OCI-LY1 (cell line): ENCODE measurements around the gene STPG1.

Source experiments
- H2AFZ ChIP-seq: fragments of 200-600 bp; sonication (generic), shearing (Covaris generic); 2 replicates; pipeline ENCODE4 v1.6.0; 2014; ENCODE audit warnings: antibody characterized with exemption, mild to moderate bottlenecking, low read length
- H3F3A ChIP-seq: fragments of 200-600 bp; sonication (generic), shearing (Covaris generic); 2 replicates; pipeline ENCODE4 v1.6.0; 2014; ENCODE audit warnings: mild to moderate bottlenecking, antibody characterized with exemption, low read length, moderate library complexity; ENCODE audit not compliant: insufficient read depth
- H3K27ac ChIP-seq: fragments of 200-600 bp; sonication (generic); 2 replicates; pipeline ENCODE4 v1.5.1; 2014; ENCODE audit warnings: low read length, mixed run types, mild to moderate bottlenecking, low read depth; ENCODE audit not compliant: poor library complexity, severe bottlenecking
- H3K27me3 ChIP-seq: fragments of 200-600 bp; sonication (generic); 2 replicates; pipeline ENCODE4 v1.6.0; 2014; ENCODE audit warnings: antibody characterized with exemption, mild to moderate bottlenecking, low read length, moderate library complexity; ENCODE audit not compliant: insufficient read depth
- H3K36me3 ChIP-seq: fragments of 200-600 bp; sonication (generic); 2 replicates; pipeline ENCODE4 v1.6.1; 2014; ENCODE audit warnings: mild to moderate bottlenecking, antibody characterized with exemption, low read length, moderate library complexity, mixed read lengths; ENCODE audit not compliant: insufficient read depth
- H3K4me1 ChIP-seq: fragments of 200-600 bp; sonication (generic); 2 replicates; pipeline ENCODE4 v1.5.1; 2014; ENCODE audit warnings: mild to moderate bottlenecking, low read length, moderate library complexity; ENCODE audit not compliant: insufficient read depth, severe bottlenecking
- H3K4me2 ChIP-seq: fragments of 200-600 bp; sonication (generic), shearing (Covaris generic); 2 replicates; pipeline ENCODE4 v1.6.1; 2014; ENCODE audit warnings: low read length
- H3K4me3 ChIP-seq: fragments of 200-600 bp; sonication (generic); 2 replicates; pipeline ENCODE4 v1.5.1; 2014; ENCODE audit warnings: low read length, low read depth, mild to moderate bottlenecking, mixed read lengths; ENCODE audit not compliant: poor library complexity, severe bottlenecking
- H3K79me2 ChIP-seq: fragments of 200-600 bp; shearing (Covaris generic); 2 replicates; pipeline ENCODE4 v1.6.1; 2016; ENCODE audit warnings: mixed run types, low read length, mixed read lengths; ENCODE audit not compliant: insufficient read depth
- H3K9ac ChIP-seq: fragments of 200-600 bp; sonication (generic), shearing (Covaris generic); 2 replicates; pipeline ENCODE4 v1.6.1; 2014; ENCODE audit warnings: mild to moderate bottlenecking, low read length, mixed read lengths
- H3K9me2 ChIP-seq: fragments of 200-600 bp; sonication (generic), shearing (Covaris generic); 2 replicates; pipeline ENCODE4 v1.6.1; 2014; ENCODE audit warnings: low read depth, mild to moderate bottlenecking, low read length, mixed read lengths
- H3K9me3 ChIP-seq: fragments of 200-600 bp; shearing (Covaris generic); 2 replicates; pipeline ENCODE4 v1.6.1; 2014; ENCODE audit warnings: low read length, mixed read lengths
- H4K20me1 ChIP-seq: fragments of 200-600 bp; sonication (generic), shearing (Covaris generic); 2 replicates; pipeline ENCODE4 v1.6.0; 2016; ENCODE audit warnings: mild to moderate bottlenecking, low read length; ENCODE audit not compliant: insufficient read depth
- EZH2 ChIP-seq: fragments of 200-600 bp; sonication (generic), shearing (Covaris generic); IDR thresholded peaks from 2 replicates; pipeline ENCODE4 v1.8.0; 2017; ENCODE audit warnings: borderline replicate concordance, mixed run types, mild to moderate bottlenecking, antibody characterized with exemption, low read length, moderate library complexity, mixed read lengths
- TF ChIP-seq, protein P1 (sequence below): fragments of 200-600 bp; sonication (generic), shearing (Covaris generic); IDR thresholded peaks from 2 replicates; pipeline ENCODE4 v1.5.1; 2017; ENCODE audit warnings: mild to moderate bottlenecking, antibody characterized with exemption, low read length, moderate library complexity, mixed read lengths

The STPG1 gene

GRCh38 chr1:24364605-24364974 is 49.0 kb downstream of the STPG1 start:
- Histone ChIP-seq H3K4me3 (no peak overlapping the region), H3K9me2 (no peaks in the 10 kb centered on the region), H3K27me3 (no peaks in the 10 kb centered on the region), H4K20me1 (no peaks in the 10 kb centered on the region), H3K36me3 (no peaks in the 10 kb centered on the region; the same call in 1 of the 2 replicates), H3K4me1 (no peaks in the 10 kb centered on the region), H3K4me2 (no peak overlapping the region), H3K9me3 (no peaks in the 10 kb centered on the region), H2AFZ (no peak overlapping the region), H3K27ac (no peak overlapping the region), H3K79me2 (no peaks in the 10 kb centered on the region), H3K9ac (no peak overlapping the region), H3F3A (no peaks in the 10 kb centered on the region)
- TF ChIP-seq, protein P1, sequence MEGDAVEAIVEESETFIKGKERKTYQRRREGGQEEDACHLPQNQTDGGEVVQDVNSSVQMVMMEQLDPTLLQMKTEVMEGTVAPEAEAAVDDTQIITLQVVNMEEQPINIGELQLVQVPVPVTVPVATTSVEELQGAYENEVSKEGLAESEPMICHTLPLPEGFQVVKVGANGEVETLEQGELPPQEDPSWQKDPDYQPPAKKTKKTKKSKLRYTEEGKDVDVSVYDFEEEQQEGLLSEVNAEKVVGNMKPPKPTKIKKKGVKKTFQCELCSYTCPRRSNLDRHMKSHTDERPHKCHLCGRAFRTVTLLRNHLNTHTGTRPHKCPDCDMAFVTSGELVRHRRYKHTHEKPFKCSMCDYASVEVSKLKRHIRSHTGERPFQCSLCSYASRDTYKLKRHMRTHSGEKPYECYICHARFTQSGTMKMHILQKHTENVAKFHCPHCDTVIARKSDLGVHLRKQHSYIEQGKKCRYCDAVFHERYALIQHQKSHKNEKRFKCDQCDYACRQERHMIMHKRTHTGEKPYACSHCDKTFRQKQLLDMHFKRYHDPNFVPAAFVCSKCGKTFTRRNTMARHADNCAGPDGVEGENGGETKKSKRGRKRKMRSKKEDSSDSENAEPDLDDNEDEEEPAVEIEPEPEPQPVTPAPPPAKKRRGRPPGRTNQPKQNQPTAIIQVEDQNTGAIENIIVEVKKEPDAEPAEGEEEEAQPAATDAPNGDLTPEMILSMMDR = no peak
- no peak for TF ChIP-seq EZH2

DNA sequence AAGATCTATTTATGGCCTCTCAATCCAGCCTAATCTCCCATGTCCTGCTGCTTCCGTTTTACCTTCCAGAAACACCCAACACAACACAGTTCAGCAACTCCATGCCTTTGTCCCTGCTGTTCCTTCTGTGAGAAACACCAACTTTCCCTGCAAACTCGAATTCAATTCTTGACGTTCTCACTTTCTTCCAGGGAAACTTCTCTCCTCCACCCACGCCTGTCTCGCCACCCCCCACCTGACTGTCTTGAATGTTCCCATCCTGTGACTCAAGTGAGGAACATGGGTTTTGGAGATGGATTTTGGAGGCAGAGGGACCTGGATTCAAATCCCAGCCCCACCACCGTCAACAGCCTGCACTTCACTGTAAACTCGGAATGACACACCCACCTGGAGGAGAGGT is 49.6 kb downstream of the STPG1 start:
- Histone ChIP-seq H2AFZ (no peak overlapping the region), H3K9me2 (no peaks in the 10 kb centered on the region), H3F3A (no peaks in the 10 kb centered on the region), H3K4me1 (no peaks in the 10 kb centered on the region), H3K4me2 (no peak overlapping the region), H3K27ac (no peak overlapping the region), H3K36me3 (no peaks in the 10 kb centered on the region; the same call in 1 of the 2 replicates), H3K9me3 (no peaks in the 10 kb centered on the region), H3K4me3 (no peak overlapping the region), H3K79me2 (no peaks in the 10 kb centered on the region), H3K27me3 (no peaks in the 10 kb centered on the region), H4K20me1 (no peaks in the 10 kb centered on the region), H3K9ac (no peak overlapping the region)
- TF ChIP-seq, protein P1 = no peak

DNA sequence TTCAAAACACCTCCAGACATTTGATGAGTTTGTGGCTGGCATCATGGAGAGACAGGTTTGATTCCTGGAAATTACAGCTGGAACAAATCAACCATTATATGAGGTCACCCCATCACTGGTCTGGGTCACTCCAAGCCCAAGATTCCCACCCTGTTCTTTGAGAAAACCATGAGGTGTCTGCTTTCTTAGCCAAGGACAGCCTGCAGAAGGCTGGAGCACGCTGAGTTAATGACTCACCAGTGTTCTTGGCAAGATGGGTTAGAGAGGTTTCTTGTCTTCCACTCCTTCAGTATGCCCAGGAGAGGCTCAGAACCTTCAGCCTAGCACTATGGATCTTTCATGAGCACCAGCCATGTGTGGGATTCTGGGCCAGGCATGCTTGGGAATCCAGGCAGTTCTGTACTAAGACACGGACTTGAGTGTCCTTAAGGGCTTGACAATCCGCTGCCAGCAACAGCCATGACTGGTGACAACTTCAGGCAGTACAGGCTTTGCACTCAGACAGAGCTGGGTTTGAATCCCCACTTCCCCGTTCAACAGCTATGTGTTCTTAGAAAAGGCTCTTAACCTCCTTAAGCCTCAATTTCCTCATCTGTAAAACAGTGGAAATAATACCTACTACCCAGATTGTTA is 50.5 kb downstream of the STPG1 start:
- no peak overlapping the region for H3K9ac ChIP-seq
- no peaks in the 10 kb centered on the region for H3K4me1 ChIP-seq
- no peaks in the 10 kb centered on the region for H3K9me3 ChIP-seq
- no peak overlapping the region for H2AFZ ChIP-seq
- H3K4me3 ChIP-seq = no peak overlapping the region
- no peaks in the 10 kb centered on the region for H3F3A ChIP-seq
- no peaks in the 10 kb centered on the region for H3K27me3 ChIP-seq
- no peaks in the 10 kb centered on the region for H3K79me2 ChIP-seq
- H3K27ac ChIP-seq = no peak overlapping the region
- no peaks in the 10 kb centered on the region for H3K9me2 ChIP-seq
- H3K4me2 ChIP-seq = no peak overlapping the region
- TF ChIP-seq, protein P1 = no peak
- no peak for TF ChIP-seq EZH2
- no peaks in the 10 kb centered on the region; the same call in 1 of the 2 replicates for H3K36me3 ChIP-seq
- no peaks in the 10 kb centered on the region for H4K20me1 ChIP-seq
